Esophagus squamous epithelium (tissue), 5 donors: ENCODE measurements around the gene AMPD1. TPM values are rescaled to one million over a fixed set of nuclear protein-coding genes. Genes with fewer than 3 reads are reported as not detected.

Experiments used
- DNase-seq: peaks from one replicate; lab custom pipeline; 2025; lab: John Stamatoyannopoulos, UW
- H3K27ac ChIP-seq, 4 donors: fragments of 200-600 bp; sonication (generic); one replicate each; pipeline ENCODE4 v1.5.1; 2016 to 2019; ENCODE audit warnings: mild to moderate bottlenecking in 1 of 4
- H3K27me3 ChIP-seq, 4 donors: fragments of 200-600 bp; sonication (generic); 1 replicate in 3 of 4; 2 replicates in 1 of 4; pipeline versions ENCODE4 v1.5.1 to v1.6.0; 2017 to 2021; ENCODE audit warnings: antibody characterized with exemption in 1 of 4
- H3K36me3 ChIP-seq, 3 donors: fragments of 200-600 bp; sonication (generic); one replicate each; pipeline ENCODE4 v1.5.1; 2016 to 2019
- H3K4me1 ChIP-seq, 3 donors: fragments of 200-600 bp; sonication (generic); one replicate each; pipeline ENCODE4 v1.5.1; 2017 to 2019
- H3K4me3 ChIP-seq, 4 donors: fragments of 200-600 bp; sonication (generic); 1 replicate in 3 of 4; 2 replicates in 1 of 4; pipeline ENCODE4 v1.5.1; 2016 to 2019; ENCODE audit warnings: mild to moderate bottlenecking in 2 of 4, moderate library complexity in 1 of 4
- H3K9me3 ChIP-seq, 3 donors: fragments of 200-600 bp; sonication (generic); one replicate each; pipeline ENCODE4 v1.5.1; 2016 to 2019
- POLR2A ChIP-seq, 4 donors: fragments of 450-650 bp; IDR thresholded peaks; one replicate each; pipeline ENCODE4 v1.6.1; 2017; ENCODE audit warnings: antibody characterized with exemption in 4 of 4, mild to moderate bottlenecking in 4 of 4, moderate library complexity in 3 of 4
- WGBS, 2 donors: methylation state at CpG; one replicate each; pipeline ENCODE4 v1.1.5; 2018; 5-methylcytosine and 5-hydroxymethylcytosine counted together
- intact Hi-C: fragments of 100-400 bp; cut with DNase I; formaldehyde crosslinking; loops from one replicate; pipeline ENCODE4 v1.15.0; 2022
- total RNA-seq, 4 donors: library from RNA; depleted of rRNA; stranded (reverse); fragments of >200 nt; gene quantifications; one replicate each; pipeline ENCODE4 v1.1.0, GENCODE V29; 2016
- TF ChIP-seq, protein P1 (sequence below), 6 experiments: fragments of 450-650 bp in 4 of 6; fragments of 200-600 bp in 2 of 6; sonication (generic) in 2 of 6; IDR thresholded peaks; one replicate each; pipeline ENCODE4 v1.5.1; 2016 to 2019; ENCODE audit warnings: antibody characterized with exemption in 6 of 6, mild to moderate bottlenecking in 4 of 6, moderate library complexity in 4 of 6
- donor health status: DM: yes; HTN: yes; CAD: no.

AMPD1 gene
- total RNA-seq, 4 donors from 2014 or later, result 0.32 to 0.57 TPM; not detected in 2

DNA sequence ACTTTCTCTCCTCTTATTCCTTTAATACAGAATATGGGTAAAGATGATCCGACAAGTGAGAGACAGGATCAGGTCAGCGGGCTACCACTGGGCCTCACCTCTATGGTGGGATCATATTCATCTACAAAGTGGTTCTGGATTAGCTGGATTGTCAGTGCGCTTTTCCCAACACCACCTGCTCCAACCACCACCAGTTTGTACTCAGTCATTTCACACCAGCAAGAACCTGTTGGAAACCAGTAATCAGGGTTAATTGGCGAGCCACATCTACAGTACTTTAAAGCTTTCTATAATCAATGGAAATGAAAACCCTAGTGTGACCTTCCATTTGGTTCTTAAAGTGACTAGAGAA is 20.6 kb upstream of the AMPD1 start:
- Histone ChIP-seq H3K36me3 (peaks cover 7 to 73% (median 22%) of the 10 kb centered on the region in 3 donors), H3K27me3 (no peaks in the 10 kb centered on the region), H3K27ac (peak overlapping the region; percentile 94 to 97 (median 95)), H3K4me3 (peak overlapping the region; percentile 56 to 89 (median 78)), H3K4me1 (peaks cover 8 to 52% (median 12%) of the 10 kb centered on the region in 3 donors), H3K9me3 (no peaks in the 10 kb centered on the region)
- intact Hi-C loops, result no loop called here
- DNase-seq, result no peak
- WGBS, 2 donors, result 35 to 36% methylated on average over 4 of the region's 4 CpGs
- no peak for TF ChIP-seq POLR2A (IDR thresholded peaks at IDR 0.05)
- TF ChIP-seq, protein P1, sequence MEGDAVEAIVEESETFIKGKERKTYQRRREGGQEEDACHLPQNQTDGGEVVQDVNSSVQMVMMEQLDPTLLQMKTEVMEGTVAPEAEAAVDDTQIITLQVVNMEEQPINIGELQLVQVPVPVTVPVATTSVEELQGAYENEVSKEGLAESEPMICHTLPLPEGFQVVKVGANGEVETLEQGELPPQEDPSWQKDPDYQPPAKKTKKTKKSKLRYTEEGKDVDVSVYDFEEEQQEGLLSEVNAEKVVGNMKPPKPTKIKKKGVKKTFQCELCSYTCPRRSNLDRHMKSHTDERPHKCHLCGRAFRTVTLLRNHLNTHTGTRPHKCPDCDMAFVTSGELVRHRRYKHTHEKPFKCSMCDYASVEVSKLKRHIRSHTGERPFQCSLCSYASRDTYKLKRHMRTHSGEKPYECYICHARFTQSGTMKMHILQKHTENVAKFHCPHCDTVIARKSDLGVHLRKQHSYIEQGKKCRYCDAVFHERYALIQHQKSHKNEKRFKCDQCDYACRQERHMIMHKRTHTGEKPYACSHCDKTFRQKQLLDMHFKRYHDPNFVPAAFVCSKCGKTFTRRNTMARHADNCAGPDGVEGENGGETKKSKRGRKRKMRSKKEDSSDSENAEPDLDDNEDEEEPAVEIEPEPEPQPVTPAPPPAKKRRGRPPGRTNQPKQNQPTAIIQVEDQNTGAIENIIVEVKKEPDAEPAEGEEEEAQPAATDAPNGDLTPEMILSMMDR (IDR thresholded peaks at IDR 0.05), result no peak

DNA sequence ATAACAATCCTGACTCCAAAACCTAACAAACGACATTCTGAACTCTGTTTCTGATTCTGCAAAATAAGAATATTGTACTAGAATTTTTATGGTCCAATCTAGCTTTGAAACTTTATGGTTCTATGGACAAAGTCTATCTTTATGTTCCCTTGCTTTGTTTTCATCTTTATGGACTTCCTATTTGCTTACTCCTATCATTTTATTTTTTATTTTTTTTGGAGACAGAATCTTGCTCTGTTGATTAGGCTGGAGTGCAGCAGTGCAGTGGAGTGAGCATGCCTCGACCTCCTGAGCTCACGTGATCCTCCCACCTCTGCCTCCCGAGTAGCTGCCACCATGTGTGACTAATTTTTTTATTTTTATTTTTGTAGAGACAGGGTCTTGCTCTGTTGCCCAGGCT is 17.6 kb upstream of the AMPD1 start:
- no peak for TF ChIP-seq POLR2A (IDR thresholded peaks at IDR 0.05)
- TF ChIP-seq, protein P1 (IDR thresholded peaks at IDR 0.05), result no peak
- Histone ChIP-seq H3K27ac (no peak overlapping the region), H3K27me3 (no peaks in the 10 kb centered on the region), H3K4me1 (peaks cover 8 to 34% (median 12%) of the 10 kb centered on the region in 3 donors), H3K9me3 (no peaks in the 10 kb centered on the region), H3K4me3 (no peak overlapping the region), H3K36me3 (peaks cover 11 to 71% (median 13%) of the 10 kb centered on the region in 3 donors)
- no peak for DNase-seq
- intact Hi-C loops, result no loop called here
- WGBS, 2 donors, result 86 to 91% methylated on average over 4 of the region's 4 CpGs

DNA sequence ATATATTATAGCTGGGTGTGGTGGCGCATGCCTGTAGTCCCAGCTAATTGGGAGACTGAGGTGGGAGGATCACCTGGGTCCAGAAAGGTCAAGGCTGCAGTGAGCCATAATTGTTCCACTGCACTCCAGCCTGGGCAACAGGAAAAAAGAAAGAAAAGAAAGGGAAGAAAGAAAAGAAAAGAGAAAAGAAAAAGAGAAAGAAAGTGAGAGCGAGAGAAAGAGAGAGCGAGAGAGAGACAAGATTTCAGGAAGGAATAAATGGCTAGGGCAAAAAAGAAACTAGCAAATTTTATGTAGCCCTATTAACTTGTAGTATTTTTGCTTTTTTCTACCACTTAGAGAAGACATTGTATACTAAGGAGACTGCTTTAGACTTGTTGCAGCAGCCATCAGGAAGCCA is 15.0 kb upstream of the AMPD1 start:
- peaks cover 4 to 18% (median 5%) of the 10 kb centered on the region in 3 donors for H3K4me1 ChIP-seq
- peaks cover 11 to 91% (median 18%) of the 10 kb centered on the region in 3 donors for H3K36me3 ChIP-seq
- TF ChIP-seq, protein P1 (IDR thresholded peaks at IDR 0.05), result no peak
- no peak for TF ChIP-seq POLR2A (IDR thresholded peaks at IDR 0.05)
- H3K9me3 ChIP-seq, result no peaks in the 10 kb centered on the region
- no peak overlapping the region for H3K27ac ChIP-seq
- intact Hi-C loops, result no loop called here
- no peak for DNase-seq
- no peak overlapping the region for H3K4me3 ChIP-seq
- WGBS, 2 donors, result 95 to 100% methylated on average over 3 of the region's 3 CpGs
- no peaks in the 10 kb centered on the region for H3K27me3 ChIP-seq

DNA sequence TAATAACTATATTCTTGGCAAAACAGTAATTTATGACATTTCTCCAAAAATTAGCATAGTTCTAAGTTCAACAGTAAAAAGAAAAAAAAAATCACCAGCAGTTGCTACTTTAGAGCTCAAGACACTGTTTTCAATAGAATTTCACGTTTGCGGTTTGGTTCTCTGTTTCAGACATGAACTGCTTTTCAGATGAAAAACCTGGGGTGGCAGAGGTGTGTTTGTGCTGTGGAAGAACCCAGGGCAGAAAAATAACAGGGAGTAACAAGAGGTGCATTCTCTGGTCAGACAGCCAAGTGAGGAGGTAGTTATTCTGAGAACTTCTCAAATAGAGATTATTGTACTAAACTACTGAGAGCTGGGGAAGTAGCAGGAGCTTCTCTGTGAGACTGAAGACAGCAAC is 12.3 kb upstream of the AMPD1 start:
- TF ChIP-seq, protein P1 (IDR thresholded peaks at IDR 0.05), result no peak
- TF ChIP-seq POLR2A (IDR thresholded peaks at IDR 0.05), result no peak
- H3K27ac ChIP-seq, result no peak overlapping the region
- WGBS, 2 donors, result 69 to 85% methylated on average over 2 of the region's 2 CpGs
- DNase-seq, result no peak
- no peak overlapping the region for H3K4me3 ChIP-seq
- peaks cover 9 to 77% (median 14%) of the 10 kb centered on the region in 3 donors for H3K36me3 ChIP-seq
- no peaks in the 10 kb centered on the region for H3K9me3 ChIP-seq
- H3K4me1 ChIP-seq, result no peaks in the 10 kb centered on the region
- H3K27me3 ChIP-seq, result no peaks in the 10 kb centered on the region
- intact Hi-C loops, result no loop called here

DNA sequence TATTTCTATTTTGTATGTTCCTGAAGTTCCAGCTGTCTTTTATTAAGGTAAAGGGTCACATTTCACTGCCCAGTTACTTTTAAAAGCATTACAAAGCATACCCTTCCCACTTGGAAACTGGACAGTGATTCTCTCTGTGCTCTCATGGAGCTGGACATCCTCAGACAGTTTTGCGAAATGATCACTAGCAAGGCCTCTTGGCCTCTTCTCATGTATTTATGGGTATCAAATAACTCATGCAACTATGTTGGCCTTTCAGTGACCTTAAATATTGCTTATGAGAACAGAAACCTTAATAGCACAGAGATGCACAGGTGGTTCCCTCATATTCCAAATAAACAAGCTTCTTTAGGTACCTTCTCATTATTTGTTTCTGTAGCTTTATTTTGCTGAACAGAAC is 7.9 kb upstream of the AMPD1 start:
- intact Hi-C loops, result no loop called here
- Histone ChIP-seq H3K9me3 (no peaks in the 10 kb centered on the region), H3K36me3 (peaks cover 1 to 36% (median 7%) of the 10 kb centered on the region in 3 donors), H3K27ac (no peak overlapping the region), H3K4me1 (no peaks in the 10 kb centered on the region), H3K4me3 (no peak overlapping the region), H3K27me3 (no peaks in the 10 kb centered on the region)
- no peak for DNase-seq
- TF ChIP-seq POLR2A (IDR thresholded peaks at IDR 0.05), result no peak
- TF ChIP-seq, protein P1 (IDR thresholded peaks at IDR 0.05), result no peak
- 90 to 92% methylated on average over 1 of the region's 1 CpG for WGBS, 2 donors
